SK-N-DZ (cell line): Measurements from ENCODE around the gene ST8SIA6.

Experiments used
- DNase-seq: peaks from one replicate; pipeline ENCODE4 v3.0.0-alpha.2; 2015; ENCODE audit warnings: low spot score
- small RNA-seq, 2 experiments: library from RNA; depleted of rRNA; stranded (forward); fragments of <200 nt; gene quantifications; one replicate each; pipeline ENCODE3, GENCODE V24; 2014

ST8SIA6 gene

GRCh38 chr10:17272648-17273047 is 181.7 kb downstream of the ST8SIA6 start:
- no peak for DNase-seq

Small RNA genes within 50 kb of the gene (small RNA-seq; reads per million reads assigned to genes)
- gene RF00019: 0 reads per million in 2 experiments
